Liver (tissue), 9 donors: ENCODE measurements around the gene ILDR2. TPM values are rescaled to one million over a fixed set of nuclear protein-coding genes. Genes with fewer than 3 reads are reported as not detected.

Experiments used
- DNase-seq: peaks from one replicate; pipeline ENCODE4 v3.0.0-alpha.2; 2017; ENCODE audit warnings: low spot score
- H3K27ac ChIP-seq, 2 donors: one replicate each; pipeline ENCODE4 v1.7.0; 2013; ENCODE audit warnings: inconsistent platforms in 2 of 2, low read length in 2 of 2, control low read depth in 1 of 2, low read depth in 1 of 2, mild to moderate bottlenecking in 1 of 2
- H3K27me3 ChIP-seq, 4 donors: one replicate each; pipeline versions ENCODE4 v1.6.1 to v1.7.0; 2013; ENCODE audit warnings: low read length in 3 of 4, inconsistent platforms in 1 of 4, mild to moderate bottlenecking in 1 of 4, moderate library complexity in 1 of 4; ENCODE audit not compliant: control insufficient read depth in 4 of 4, insufficient read depth in 4 of 4
- H3K36me3 ChIP-seq, 4 donors: one replicate each; pipeline versions ENCODE4 v1.6.1 to v1.7.0; 2013; ENCODE audit warnings: low read length in 3 of 4, mild to moderate bottlenecking in 3 of 4, low read depth in 1 of 4, moderate library complexity in 1 of 4; ENCODE audit not compliant: control insufficient read depth in 4 of 4, insufficient read depth in 3 of 4
- H3K4me1 ChIP-seq, 4 donors: one replicate each; pipeline versions ENCODE4 v1.6.1 to v1.7.0; 2013; ENCODE audit warnings: low read length in 3 of 4, mild to moderate bottlenecking in 3 of 4, moderate library complexity in 1 of 4; ENCODE audit not compliant: control insufficient read depth in 4 of 4, insufficient read depth in 4 of 4
- H3K4me3 ChIP-seq, 3 donors: one replicate each; pipeline versions ENCODE4 v1.6.1 to v1.7.0; 2013; ENCODE audit warnings: low read length in 3 of 3, control low read depth in 1 of 3, low read depth in 1 of 3, mild to moderate bottlenecking in 1 of 3
- H3K9ac ChIP-seq, 2 donors: one replicate each; pipeline ENCODE4 v1.7.0; 2013; ENCODE audit warnings: low read length in 2 of 2, mild to moderate bottlenecking in 2 of 2, moderate library complexity in 2 of 2, control low read depth in 1 of 2, low read depth in 1 of 2
- H3K9me3 ChIP-seq, 4 donors: one replicate each; pipeline versions ENCODE4 v1.6.1 to v1.7.0; 2013; ENCODE audit warnings: low read length in 3 of 4; ENCODE audit not compliant: control insufficient read depth in 4 of 4
- ATF3 ChIP-seq: IDR thresholded peaks from 2 replicates; pipeline ENCODE4 v1.6.1; 2016; ENCODE audit warnings: antibody characterized with exemption
- CTCF ChIP-seq: fragments of 150-350 bp; IDR thresholded peaks from 2 replicates; pipeline ENCODE4 v1.5.1; 2017; ENCODE audit warnings: improper control_type of control experiment, low read depth, low read length; ENCODE audit not compliant: missing input control
- EGR1 ChIP-seq, 2 donors: IDR thresholded peaks; 2 replicates each; pipeline ENCODE4 v1.6.1; 2016 to 2018; ENCODE audit warnings: antibody characterized with exemption in 2 of 2, low read depth in 2 of 2
- FOXA2 ChIP-seq: IDR thresholded peaks from 2 replicates; pipeline ENCODE4 v1.6.1; 2016; ENCODE audit warnings: antibody characterized with exemption
- GABPA ChIP-seq, 2 donors: IDR thresholded peaks in 1 of 2; conservative IDR thresholded peaks in 1 of 2; 2 replicates each; pipeline ENCODE4 v1.6.1; 2016; ENCODE audit warnings: antibody characterized with exemption in 2 of 2, mild to moderate bottlenecking in 1 of 2, moderate library complexity in 1 of 2
- HNF4A ChIP-seq, 2 donors: conservative IDR thresholded peaks; 2 replicates each; pipeline ENCODE4 v1.6.1; 2016; ENCODE audit warnings: antibody characterized with exemption in 2 of 2, mild to moderate bottlenecking in 2 of 2
- HNF4G ChIP-seq: IDR thresholded peaks from 2 replicates; pipeline ENCODE4 v1.6.1; 2016; ENCODE audit warnings: antibody characterized with exemption
- JUND ChIP-seq, 2 donors: IDR thresholded peaks; 2 replicates each; pipeline ENCODE4 v1.6.1; 2016; ENCODE audit warnings: antibody characterized with exemption in 2 of 2
- REST ChIP-seq: IDR thresholded peaks from 2 replicates; pipeline ENCODE4 v1.6.1; 2016; ENCODE audit warnings: antibody characterized with exemption, mild to moderate bottlenecking
- SP1 ChIP-seq: IDR thresholded peaks from 2 replicates; pipeline ENCODE4 v1.6.1; 2018; ENCODE audit warnings: antibody characterized with exemption, mild to moderate bottlenecking
- TAF1 ChIP-seq: conservative IDR thresholded peaks from 2 replicates; pipeline ENCODE4 v1.6.1; 2016; ENCODE audit warnings: antibody characterized with exemption, mild to moderate bottlenecking
- YY1 ChIP-seq: IDR thresholded peaks from 2 replicates; pipeline ENCODE4 v1.6.1; 2016; ENCODE audit warnings: antibody characterized with exemption, mild to moderate bottlenecking
- ZBTB33 ChIP-seq: IDR thresholded peaks from 2 replicates; pipeline ENCODE4 v1.6.1; 2016; ENCODE audit warnings: antibody characterized with exemption
- WGBS: extraction: QIAGEN DNeasy Blood & Tissue Kit; methylation state at CpG from one replicate; pipeline ENCODE4 v1.1.7; 2013; 5-methylcytosine and 5-hydroxymethylcytosine counted together
- polyA plus RNA-seq, 2 donors: library from polyadenylated mRNA; stranded (reverse) in 1 of 2; unstranded in 1 of 2; fragments of 200-250 nt in 1 of 2; fragments of >200 nt in 1 of 2; fragmentation: Nextera tagmentation in 1 of 2; extraction: Ambion mirVana in 1 of 2; gene quantifications; one replicate each; pipeline versions ENCODE4 v1.2.1 to v1.2.3, GENCODE V29; 2013 to 2015
- total RNA-seq, 2 donors: library from RNA; depleted of rRNA; stranded (reverse); fragments of >200 nt; gene quantifications; one replicate each; pipeline ENCODE4 v1.2.3, GENCODE V29; 2014
- donor health status: healthy.
- donor health status: healthy.
- donor health status: healthy.
- donor health status: healthy.
- donor health status: healthy.

Gene ILDR2
- total and polyA plus RNA-seq, 4 donors, result 0.09 to 7.4 (median 0.44) TPM

- H3K27me3 ChIP-seq, result no peaks in the 10 kb centered on the region
- H3K9ac ChIP-seq, result no peak overlapping the region
- H3K9me3 ChIP-seq, result no peaks in the 10 kb centered on the region
- 85% methylated on average over 2 of the region's 2 CpGs for WGBS
- H3K4me3 ChIP-seq, result no peak overlapping the region
- no peak for TF ChIP-seq HNF4A (conservative IDR thresholded peaks at IDR 0.05)
- TF ChIP-seq JUND (IDR thresholded peaks at IDR 0.05), result no peak
- no peak for TF ChIP-seq CTCF
- no peak for TF ChIP-seq GABPA (IDR thresholded peaks at IDR 0.05 in 1 of 2, conservative IDR thresholded peaks at IDR 0.05 in 1 of 2)
- TF ChIP-seq ZBTB33, result no peak
- TF ChIP-seq EGR1 (IDR thresholded peaks at IDR 0.05; ENCODE audit: low read depth in 2 of 2), result no peak
- TF ChIP-seq HNF4G, result no peak
- no peak for TF ChIP-seq SP1
- no peak overlapping the region for H3K27ac ChIP-seq
- DNase-seq, result no peak
- H3K36me3 ChIP-seq, result no peaks in the 10 kb centered on the region
- H3K4me1 ChIP-seq, result no peaks in the 10 kb centered on the region
Measured at GRCh38 chr1:166937962-166938361, 37.4 kb downstream of the ILDR2 start.

GRCh38 chr1:166937329-166937728 lies 38.0 kb downstream of the ILDR2 start:
- no peak overlapping the region for H3K4me3 ChIP-seq
- no peaks in the 10 kb centered on the region for H3K9me3 ChIP-seq
- 88% methylated on average over 4 of the region's 4 CpGs for WGBS
- no peak overlapping the region for H3K9ac ChIP-seq
- H3K27ac ChIP-seq, result no peak overlapping the region
- no peak for TF ChIP-seq CTCF
- no peak for TF ChIP-seq FOXA2
- no peak for TF ChIP-seq REST
- TF ChIP-seq GABPA (IDR thresholded peaks at IDR 0.05 in 1 of 2, conservative IDR thresholded peaks at IDR 0.05 in 1 of 2), result no peak
- TF ChIP-seq TAF1, result no peak
- TF ChIP-seq HNF4A (conservative IDR thresholded peaks at IDR 0.05), result no peak
- no peak for TF ChIP-seq ZBTB33
- no peak for TF ChIP-seq YY1
- no peak for TF ChIP-seq ATF3
- TF ChIP-seq EGR1 (IDR thresholded peaks at IDR 0.05; ENCODE audit: low read depth in 2 of 2), result no peak
- no peak for DNase-seq
- H3K4me1 ChIP-seq, result no peaks in the 10 kb centered on the region
- no peaks in the 10 kb centered on the region for H3K27me3 ChIP-seq
- H3K36me3 ChIP-seq, result no peaks in the 10 kb centered on the region
